NCI-H2029 (cell line): ENCODE data around the gene SART3.
"Not testable (repeated sequence)": the region's sequence is repeated elsewhere in the genome, so short reads cannot be mapped to it uniquely, and the experiment has no call there.

Experiments used
- DNase-seq: peaks from one replicate; lab custom pipeline; 2025; lab: John Stamatoyannopoulos, UW

Gene SART3

GRCh38 chr12:108563136-108563803, 2.3 kb upstream of the SART3 start:
- DNase-seq = peak; percentile 68

GRCh38 chr12:108562348-108563135, 1.6 kb upstream of the SART3 start, which contains the start of gene ISCU:
Gene ISCU (plus strand): TSS chr12:108562596. CDS start chr12:108562623, 27 bp downstream.
- DNase-seq = peak; percentile 94

GRCh38 chr12:108561852-108562347, 927 bp upstream of the SART3 start:
- no peak for DNase-seq

GRCh38 chr12:108560321-108560721, 652 bp downstream of the SART3 start:
- DNase-seq = no peak

- no peak for DNase-seq
These were observed 1.2 kb downstream of the SART3 start for GRCh38 chr12:108559748-108560147.

GRCh38 chr12:108559007-108559655, 1.8 kb downstream of the SART3 start:
- DNase-seq = no peak

- not testable (repeated sequence) for DNase-seq
These were observed 5.6 kb downstream of the SART3 start for GRCh38 chr12:108555383-108555782.

- no peak for DNase-seq
These were observed 7.2 kb downstream of the SART3 start for GRCh38 chr12:108553799-108554198.

GRCh38 chr12:108551535-108551934, 9.4 kb downstream of the SART3 start:
- no peak for DNase-seq

GRCh38 chr12:108548954-108549521, 11.9 kb downstream of the SART3 start:
- no peak for DNase-seq

GRCh38 chr12:108547686-108548085, 13.3 kb downstream of the SART3 start:
- no peak for DNase-seq

GRCh38 chr12:108543652-108544051, 17.3 kb downstream of the SART3 start:
- DNase-seq = no peak

- no peak for DNase-seq
These were observed 18.7 kb downstream of the SART3 start for GRCh38 chr12:108542320-108542719.

GRCh38 chr12:108538616-108539195, 22.3 kb downstream of the SART3 start:
- DNase-seq = no peak

- DNase-seq = no peak
These were observed 22.8 kb downstream of the SART3 start for GRCh38 chr12:108538146-108538545.

GRCh38 chr12:108531929-108532848, 28.8 kb downstream of the SART3 start:
- peak; percentile 8 for DNase-seq

GRCh38 chr12:108530161-108530560, 30.8 kb downstream of the SART3 start:
- no peak for DNase-seq

GRCh38 chr12:108527166-108527496, 33.8 kb downstream of the SART3 start:
- no peak for DNase-seq

GRCh38 chr12:108526482-108527165, 34.3 kb downstream of the SART3 start:
- DNase-seq = no peak

GRCh38 chr12:108525681-108526080, 35.3 kb downstream of the SART3 start:
- no peak for DNase-seq
